BLaER1 (cell line): ENCODE data around the gene PARD3.
A peak's percentile ranks its signal among the peaks of the same experiment; 100 is the strongest.
"Not testable (repeated sequence)": the region's sequence is repeated elsewhere in the genome, so short reads cannot be mapped to it uniquely, and the experiment has no call there.

Experiments
- H3K27ac ChIP-seq: shearing (Covaris generic); formaldehyde crosslinking; 2 replicates; pipeline ENCODE4 v1.8.1; 2022
- H3K27me3 ChIP-seq: shearing (Covaris generic); formaldehyde crosslinking; 2 replicates; pipeline ENCODE4 v1.8.1; 2022
- H3K36me3 ChIP-seq: shearing (Covaris generic); formaldehyde crosslinking; 2 replicates; pipeline ENCODE4 v1.8.1; 2022
- H3K4me1 ChIP-seq: shearing (Covaris generic); formaldehyde crosslinking; 2 replicates; pipeline ENCODE4 v1.8.1; 2022
- H3K4me2 ChIP-seq: shearing (Covaris generic); formaldehyde crosslinking; 2 replicates; pipeline ENCODE4 v1.8.1; 2022
- H3K4me3 ChIP-seq: shearing (Covaris generic); formaldehyde crosslinking; 2 replicates; pipeline ENCODE4 v1.8.1; 2022
- H3K9ac ChIP-seq: shearing (Covaris generic); formaldehyde crosslinking; 2 replicates; pipeline ENCODE4 v1.8.1; 2022
- H3K9me3 ChIP-seq: shearing (Covaris generic); formaldehyde crosslinking; 2 replicates; pipeline ENCODE4 v1.8.1; 2022
- H4K20me1 ChIP-seq: shearing (Covaris generic); formaldehyde crosslinking; 2 replicates; pipeline ENCODE4 v1.8.1; 2022
- Cebpa-rat ChIP-seq: shearing (Covaris generic); IDR thresholded peaks from 2 replicates; pipeline ENCODE4 v1.8.1; 2022

Gene PARD3

GRCh38 chr10:34748767-34749166 is 66.3 kb downstream of the PARD3 start:
- no peak overlapping the region for H3K4me3 ChIP-seq
- H3K9ac ChIP-seq: no peak overlapping the region
- H3K4me2 ChIP-seq: peak overlapping the region; percentile 14; the same call in 1 of the 2 replicates
- H3K36me3 ChIP-seq: 0 out of 2 replicates have a peak, but pooled peaks cover 4% of the 10 kb centered on the region
- no peaks in the 10 kb centered on the region for H3K27me3 ChIP-seq
- H4K20me1 ChIP-seq: peaks cover 81% of the 10 kb centered on the region
- no peak overlapping the region for H3K27ac ChIP-seq
- no peak for TF ChIP-seq Cebpa-rat
- H3K4me1 ChIP-seq: peaks cover 37% of the 10 kb centered on the region
- no peaks in the 10 kb centered on the region for H3K9me3 ChIP-seq

DNA sequence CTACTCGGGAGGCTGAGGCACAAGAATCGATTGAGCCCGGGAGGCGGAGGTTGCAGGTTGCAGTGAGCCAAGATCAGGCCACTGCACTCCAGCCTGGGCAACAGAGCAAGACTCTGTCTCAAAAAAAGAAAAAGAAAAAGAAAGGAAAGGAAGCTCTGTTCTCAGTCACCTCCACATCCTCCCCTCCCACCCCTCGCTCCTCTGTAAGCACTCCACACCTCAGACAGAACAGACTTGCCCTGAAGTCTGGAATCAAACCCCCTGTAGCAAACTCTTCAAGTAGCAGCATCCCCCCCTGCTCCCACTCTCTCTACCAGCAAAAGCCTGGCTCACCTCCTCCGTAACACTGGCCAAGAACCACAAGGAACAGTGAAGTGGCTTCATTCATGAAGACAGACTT is 66.7 kb downstream of the PARD3 start:
- H3K36me3 ChIP-seq: 0 out of 2 replicates have a peak, but pooled peaks cover 4% of the 10 kb centered on the region
- H3K27me3 ChIP-seq: no peaks in the 10 kb centered on the region
- H4K20me1 ChIP-seq: peaks cover 81% of the 10 kb centered on the region

DNA sequence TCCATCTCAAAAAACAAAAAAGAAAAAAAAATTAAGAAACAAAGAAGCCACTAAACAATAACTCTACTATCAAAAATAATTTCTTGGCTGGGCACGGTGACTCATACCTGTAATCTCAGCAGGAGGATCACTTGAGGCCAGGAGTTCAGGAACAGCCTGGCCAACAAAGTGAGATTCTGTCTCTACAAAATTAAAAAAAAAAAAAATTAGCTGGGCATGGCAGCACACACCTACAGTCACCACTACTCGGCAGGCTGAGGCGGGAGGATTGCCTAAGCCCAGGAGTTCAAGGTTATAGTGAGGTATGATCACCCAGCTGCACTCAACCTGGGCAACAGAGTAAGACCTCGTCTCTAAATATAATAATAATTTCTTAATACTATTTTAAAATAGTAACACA is 69.0 kb downstream of the PARD3 start:
- H3K9ac ChIP-seq: no peak overlapping the region
- no peak for TF ChIP-seq Cebpa-rat
- H3K9me3 ChIP-seq: no peaks in the 10 kb centered on the region
- no peak overlapping the region for H3K27ac ChIP-seq
- H3K4me3 ChIP-seq: no peak overlapping the region
- H4K20me1 ChIP-seq: peaks cover 86% of the 10 kb centered on the region
- H3K4me2 ChIP-seq: no peak overlapping the region
- peaks cover 48% of the 10 kb centered on the region for H3K4me1 ChIP-seq
- H3K27me3 ChIP-seq: no peaks in the 10 kb centered on the region
- 0 out of 2 replicates have a peak, but pooled peaks cover 4% of the 10 kb centered on the region for H3K36me3 ChIP-seq

More for the DNA sequence above, 66.7 kb downstream of the PARD3 start:
- Histone ChIP-seq H3K4me3 (no peak overlapping the region), H3K27ac (no peak overlapping the region), H3K9ac (no peak overlapping the region), H3K9me3 (no peaks in the 10 kb centered on the region), H3K4me1 (peaks cover 36% of the 10 kb centered on the region), H3K4me2 (peak overlapping the region; percentile 14; the same call in 1 of the 2 replicates)
- TF ChIP-seq Cebpa-rat: no peak

- Histone ChIP-seq H3K27ac (no peak overlapping the region), H4K20me1 (peaks cover 88% of the 10 kb centered on the region), H3K4me1 (peaks cover 56% of the 10 kb centered on the region), H3K4me3 (no peak overlapping the region), H3K4me2 (no peak overlapping the region), H3K27me3 (no peaks in the 10 kb centered on the region), H3K36me3 (0 out of 2 replicates have a peak, but pooled peaks cover 4% of the 10 kb centered on the region), H3K9ac (no peak overlapping the region), H3K9me3 (no peaks in the 10 kb centered on the region)
- no peak for TF ChIP-seq Cebpa-rat
These were observed 69.9 kb downstream of the PARD3 start for GRCh38 chr10:34745244-34745643.

DNA sequence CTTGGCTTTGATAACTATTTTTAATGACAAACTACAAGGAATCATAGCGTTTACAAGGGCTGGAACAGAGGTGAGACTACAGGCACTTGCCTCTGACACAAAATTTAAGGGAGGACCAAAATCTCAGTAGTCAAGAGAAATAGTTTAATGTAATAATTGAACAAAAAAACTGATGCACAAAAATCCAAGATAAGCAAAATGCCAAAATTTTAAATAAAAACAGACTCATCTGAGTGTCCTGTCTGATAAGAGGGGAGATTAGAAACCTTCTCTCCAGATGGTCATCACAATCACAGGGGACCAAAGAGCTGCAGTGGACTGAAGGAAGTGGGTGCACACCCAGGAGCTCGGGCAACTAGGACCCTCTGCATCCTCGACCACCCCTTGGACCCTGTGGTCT is 70.5 kb downstream of the PARD3 start:
- Histone ChIP-seq H3K9me3 (no peaks in the 10 kb centered on the region), H3K27ac (no peak overlapping the region), H3K36me3 (0 out of 2 replicates have a peak, but pooled peaks cover 4% of the 10 kb centered on the region), H3K27me3 (no peaks in the 10 kb centered on the region), H3K9ac (no peak overlapping the region), H3K4me3 (no peak overlapping the region), H3K4me1 (peaks cover 63% of the 10 kb centered on the region), H3K4me2 (no peak overlapping the region), H4K20me1 (peaks cover 95% of the 10 kb centered on the region)
- TF ChIP-seq Cebpa-rat: no peak

DNA sequence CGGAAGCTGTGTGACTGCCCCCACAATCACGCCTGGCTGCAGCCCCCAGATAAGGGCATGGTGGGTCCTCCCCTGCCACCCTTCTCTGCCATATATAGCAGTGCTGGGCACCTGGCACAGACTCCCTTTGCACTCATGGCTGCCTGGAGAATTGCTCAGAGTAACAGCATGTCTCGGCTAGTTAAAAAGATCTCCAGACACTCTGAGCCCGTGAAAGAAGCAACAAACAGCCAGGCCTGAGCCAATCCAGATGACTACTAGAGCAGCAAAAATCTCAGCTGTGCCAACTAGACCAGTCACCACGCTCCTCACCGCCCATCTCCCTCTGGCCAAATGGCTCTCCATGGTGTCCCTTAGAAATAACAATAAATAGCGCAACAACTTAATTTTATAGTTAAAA is 71.3 kb downstream of the PARD3 start:
- no peaks in the 10 kb centered on the region for H3K27me3 ChIP-seq
- H3K27ac ChIP-seq: no peak overlapping the region
- H3K4me3 ChIP-seq: no peak overlapping the region
- H3K4me2 ChIP-seq: no peak overlapping the region
- TF ChIP-seq Cebpa-rat: no peak
- no peak overlapping the region for H3K9ac ChIP-seq
- H3K4me1 ChIP-seq: peaks cover 66% of the 10 kb centered on the region
- 0 out of 2 replicates have a peak, but pooled peaks cover 4% of the 10 kb centered on the region for H3K36me3 ChIP-seq
- H3K9me3 ChIP-seq: no peaks in the 10 kb centered on the region
- H4K20me1 ChIP-seq: peaks cover 98% of the 10 kb centered on the region

GRCh38 chr10:34742456-34742855 is 72.6 kb downstream of the PARD3 start:
- H3K27me3 ChIP-seq: no peaks in the 10 kb centered on the region
- no peak overlapping the region for H3K4me2 ChIP-seq
- peaks cover 98% of the 10 kb centered on the region for H4K20me1 ChIP-seq
- no peak for TF ChIP-seq Cebpa-rat
- H3K27ac ChIP-seq: no peak overlapping the region
- no peaks in the 10 kb centered on the region for H3K9me3 ChIP-seq
- H3K4me3 ChIP-seq: no peak overlapping the region
- no peak overlapping the region for H3K9ac ChIP-seq
- H3K4me1 ChIP-seq: peaks cover 72% of the 10 kb centered on the region
- H3K36me3 ChIP-seq: 0 out of 2 replicates have a peak, but pooled peaks cover 4% of the 10 kb centered on the region

DNA sequence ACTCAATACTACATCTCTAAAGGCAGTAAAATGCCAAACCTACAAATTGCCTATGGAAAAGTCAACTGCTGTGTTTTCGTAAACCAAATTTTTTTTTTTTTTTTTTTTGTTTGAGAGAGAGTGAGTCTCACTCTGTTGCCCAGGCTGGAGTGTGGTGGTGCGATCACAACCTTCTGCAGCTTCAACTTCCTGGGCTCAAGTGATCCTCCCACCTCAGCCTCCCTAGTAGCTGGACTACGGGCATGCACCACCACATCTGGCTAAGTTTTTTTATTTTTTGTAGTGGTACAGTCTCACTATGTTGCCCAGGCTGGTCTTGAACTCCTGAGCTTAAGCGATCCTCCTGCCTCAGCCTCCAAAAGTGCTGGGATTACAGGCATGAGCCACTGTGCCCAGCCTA is 74.0 kb downstream of the PARD3 start:
- H3K9me3 ChIP-seq, H3K27ac ChIP-seq, H3K27me3 ChIP-seq, H3K4me3 ChIP-seq, H3K9ac ChIP-seq, H3K36me3 ChIP-seq: not testable (repeated sequence)
- H4K20me1 ChIP-seq: peaks cover 95% of the 10 kb centered on the region
- H3K4me2 ChIP-seq: peak overlapping the region; percentile 82; the same call in 1 of the 2 replicates
- peaks cover 69% of the 10 kb centered on the region for H3K4me1 ChIP-seq

DNA sequence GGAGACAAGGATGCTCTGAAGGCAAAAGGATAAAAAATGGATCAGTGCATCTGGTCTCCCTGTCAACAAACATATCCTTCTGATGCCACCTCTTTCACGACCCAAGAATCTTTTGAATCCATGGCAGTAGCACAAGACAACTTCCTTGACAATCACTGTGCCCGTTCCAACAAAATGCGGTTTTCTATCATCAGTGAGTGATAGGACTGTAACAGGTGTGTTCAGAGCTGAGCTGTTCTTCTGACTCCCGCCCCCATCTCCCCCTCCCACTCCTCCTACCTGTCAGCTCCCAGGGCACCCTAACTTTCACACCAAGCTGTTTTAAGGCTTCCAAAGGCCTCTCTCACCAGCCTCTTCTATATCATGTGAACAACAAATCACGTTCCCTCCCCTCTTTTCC is 74.8 kb downstream of the PARD3 start:
- Histone ChIP-seq H3K9ac (peak overlapping the region; percentile 27; the same call in 1 of the 2 replicates), H3K9me3 (no peaks in the 10 kb centered on the region), H4K20me1 (peaks cover 97% of the 10 kb centered on the region), H3K4me1 (peaks cover 69% of the 10 kb centered on the region), H3K36me3 (0 out of 2 replicates have a peak, but pooled peaks cover under 1% of the 10 kb centered on the region), H3K4me3 (no peak overlapping the region), H3K27me3 (no peaks in the 10 kb centered on the region), H3K27ac (no peak overlapping the region), H3K4me2 (peak overlapping the region; percentile 82)
- no peak for TF ChIP-seq Cebpa-rat

GRCh38 chr10:34739915-34740314 is 75.2 kb downstream of the PARD3 start:
- H3K4me3 ChIP-seq: no peak overlapping the region
- H3K36me3 ChIP-seq: no peaks in the 10 kb centered on the region
- H3K27me3 ChIP-seq: no peaks in the 10 kb centered on the region
- H3K4me1 ChIP-seq: peaks cover 69% of the 10 kb centered on the region
- H3K9me3 ChIP-seq: no peaks in the 10 kb centered on the region
- H3K9ac ChIP-seq: peak overlapping the region; percentile 27; the same call in 1 of the 2 replicates
- H3K27ac ChIP-seq: no peak overlapping the region
- H3K4me2 ChIP-seq: peak overlapping the region; percentile 82
- H4K20me1 ChIP-seq: peaks cover 97% of the 10 kb centered on the region
- TF ChIP-seq Cebpa-rat: no peak

DNA sequence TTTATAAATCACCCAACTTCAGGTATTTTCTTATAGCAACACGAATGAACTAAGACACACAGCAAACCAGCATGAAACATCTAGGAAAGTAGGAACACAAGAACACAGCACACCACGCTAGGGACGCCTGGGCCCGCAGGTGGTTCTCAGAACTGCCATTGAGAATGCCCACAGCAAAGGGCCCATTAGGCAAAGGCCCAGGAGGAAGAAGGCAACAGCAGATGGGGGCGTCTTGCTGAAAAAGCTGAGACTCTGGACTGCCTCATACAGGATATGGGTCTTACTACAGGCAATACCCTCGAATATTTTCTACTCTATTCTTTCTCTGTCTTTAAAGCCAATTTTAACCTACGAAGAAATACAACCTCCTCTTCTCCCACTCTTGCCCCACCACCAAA is 77.3 kb downstream of the PARD3 start:
- no peaks in the 10 kb centered on the region for H3K27me3 ChIP-seq
- H3K4me1 ChIP-seq: peaks cover 52% of the 10 kb centered on the region
- no peaks in the 10 kb centered on the region for H3K36me3 ChIP-seq
- H3K4me2 ChIP-seq: no peak overlapping the region
- no peak overlapping the region for H3K4me3 ChIP-seq
- H4K20me1 ChIP-seq: peaks cover 95% of the 10 kb centered on the region
- H3K9me3 ChIP-seq: no peaks in the 10 kb centered on the region
- no peak overlapping the region for H3K9ac ChIP-seq
- H3K27ac ChIP-seq: no peak overlapping the region
- no peak for TF ChIP-seq Cebpa-rat
